Measurements from ENCODE around the gene CNIH1.
"Not testable (repeated sequence)": the region's sequence is repeated elsewhere in the genome, so short reads cannot be mapped to it uniquely, and the experiment has no call there.

The CNIH1 gene

DNA sequence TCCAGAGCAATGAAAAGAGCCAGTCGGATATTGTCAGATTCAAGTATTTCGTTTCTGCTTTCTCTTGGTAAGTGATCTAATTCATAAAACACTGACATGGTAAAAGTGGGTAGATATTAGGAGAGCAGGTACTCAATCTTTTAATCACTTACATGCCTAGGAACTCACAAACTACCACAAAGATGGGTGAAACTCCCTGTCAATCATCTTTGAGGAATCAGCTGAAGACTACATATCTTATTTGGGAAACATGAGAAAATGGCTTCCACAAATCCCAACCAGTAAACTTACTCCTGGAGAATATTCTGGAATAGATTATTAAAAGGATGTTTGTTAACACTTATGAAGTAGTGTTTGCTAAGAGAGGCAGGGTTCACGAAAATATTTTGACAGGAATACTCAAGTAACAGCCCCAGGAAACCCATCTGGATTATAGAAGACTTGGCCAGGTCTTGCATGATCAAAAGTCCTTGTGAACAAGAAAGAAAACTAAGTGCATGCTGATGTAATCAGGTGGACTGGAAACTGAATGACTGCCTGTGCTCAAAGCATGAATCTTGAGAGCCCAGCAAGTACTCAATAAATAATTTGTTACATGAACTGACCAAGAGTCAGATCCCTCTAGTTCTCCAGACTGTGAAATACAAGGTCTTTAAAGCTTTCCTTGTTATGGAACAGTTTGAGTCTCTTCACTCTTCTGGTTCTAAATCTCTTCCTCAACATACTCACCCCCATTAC is 15.5 kb downstream of the CNIH1 start:
- DNase-seq, result no peak

GRCh38 chr14:54425068-54425467 is 16.1 kb downstream of the CNIH1 start:
- DNase-seq, result no peak

GRCh38 chr14:54424479-54424901 is 16.7 kb downstream of the CNIH1 start:
- DNase-seq, result no peak

DNA sequence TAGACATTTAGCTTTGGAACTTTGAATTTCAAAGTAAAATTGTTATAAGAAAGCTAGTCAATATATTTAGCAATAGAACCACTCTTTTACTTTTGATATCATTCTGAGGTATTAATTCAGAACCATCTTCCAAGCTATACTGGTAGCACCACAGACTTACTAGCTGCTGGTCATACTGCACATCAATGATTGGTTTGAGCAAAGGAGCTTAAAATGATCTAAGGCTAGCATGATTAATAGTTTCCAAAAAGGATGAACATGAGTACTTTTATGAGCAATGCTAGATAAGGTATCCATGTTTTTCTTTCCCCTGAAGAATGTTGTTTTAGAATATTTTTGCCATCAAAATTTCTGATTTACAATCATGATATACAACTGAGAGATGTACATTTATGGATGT is 17.2 kb downstream of the CNIH1 start:
- no peak for DNase-seq

GRCh38 chr14:54420478-54421142 is 20.6 kb downstream of the CNIH1 start:
- DNase-seq, result no peak

GRCh38 chr14:54411371-54411770 is 29.8 kb downstream of the CNIH1 start:
- DNase-seq, result no peak

DNA sequence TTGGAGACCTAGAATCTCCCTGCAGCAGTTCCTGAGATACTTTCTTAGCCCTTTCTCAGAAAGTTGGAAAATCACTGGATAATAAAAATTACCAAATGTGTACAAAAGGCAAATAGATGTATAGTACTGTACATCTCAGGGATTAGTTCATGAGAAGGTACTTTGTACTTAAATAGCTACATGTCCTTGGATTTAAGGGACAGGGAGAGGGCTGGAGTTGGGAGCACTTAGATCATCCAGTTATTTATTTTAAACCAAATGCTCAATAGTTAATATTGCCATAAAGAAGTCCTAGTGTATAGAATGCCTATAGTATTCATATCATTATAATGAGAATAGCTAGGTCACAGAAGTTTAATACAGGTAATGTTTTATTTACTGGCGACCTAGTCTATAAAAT is 31.0 kb downstream of the CNIH1 start:
- DNase-seq, result no peak

DNA sequence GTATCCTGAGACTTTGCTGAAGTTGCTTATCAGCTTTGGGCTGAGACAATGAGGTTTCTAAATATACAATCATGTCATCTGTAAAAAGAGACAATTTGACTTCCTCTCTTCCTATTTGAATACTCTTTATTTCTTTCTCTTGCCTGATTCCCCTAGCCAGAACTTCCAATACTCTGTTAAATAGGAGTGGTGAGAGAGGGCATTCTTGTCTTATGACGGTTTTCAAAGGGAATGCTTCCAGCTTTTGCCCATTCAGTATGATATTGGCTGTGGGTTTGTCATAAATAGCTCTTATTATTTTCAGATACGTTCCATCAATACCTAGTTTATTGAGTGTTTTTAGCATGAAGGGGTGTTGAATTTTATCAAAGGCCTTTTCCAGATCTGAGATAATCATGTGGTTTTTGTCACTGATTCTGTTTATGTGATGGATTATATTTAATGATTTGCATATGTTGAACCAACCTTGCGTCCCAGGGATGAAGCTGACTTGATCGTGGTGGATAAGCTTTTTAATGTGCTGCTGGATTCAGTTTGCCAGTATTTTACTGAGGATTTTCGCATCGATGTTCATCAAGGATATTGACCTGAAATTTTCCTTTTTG is 37.7 kb downstream of the CNIH1 start:
- not testable (repeated sequence) for DNase-seq

DNA sequence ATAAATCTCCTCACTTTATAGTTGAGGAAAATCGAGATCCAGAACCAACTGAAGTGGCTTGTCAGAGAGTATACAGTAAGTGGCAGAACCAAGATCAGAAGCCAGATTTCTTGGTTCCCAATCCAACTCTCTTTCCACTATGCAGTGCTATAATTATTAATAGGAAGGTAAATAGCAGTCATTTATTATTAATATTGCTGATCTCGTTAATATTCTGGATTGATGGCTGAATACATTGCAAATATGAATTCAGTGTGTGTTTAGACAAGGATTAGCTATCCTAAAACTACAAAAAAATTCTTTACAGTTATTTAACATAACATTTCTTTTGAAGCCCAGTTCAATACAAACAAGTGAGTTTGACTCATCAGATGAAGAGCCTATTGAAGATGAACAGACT is 41.6 kb downstream of the CNIH1 start:
- DNase-seq, result no peak

GRCh38 chr14:54396493-54397335 is 44.5 kb downstream of the CNIH1 start, which contains the start of gene CDKN3:
Gene CDKN3 (plus strand): TSS chr14:54397007. CDS start chr14:54397069, 62 bp downstream.
- peak; percentile 92 to 99 (median 95) for DNase-seq

- no peak for DNase-seq
Measured at GRCh38 chr14:54396183-54396492, 45.0 kb downstream of the CNIH1 start.

DNA sequence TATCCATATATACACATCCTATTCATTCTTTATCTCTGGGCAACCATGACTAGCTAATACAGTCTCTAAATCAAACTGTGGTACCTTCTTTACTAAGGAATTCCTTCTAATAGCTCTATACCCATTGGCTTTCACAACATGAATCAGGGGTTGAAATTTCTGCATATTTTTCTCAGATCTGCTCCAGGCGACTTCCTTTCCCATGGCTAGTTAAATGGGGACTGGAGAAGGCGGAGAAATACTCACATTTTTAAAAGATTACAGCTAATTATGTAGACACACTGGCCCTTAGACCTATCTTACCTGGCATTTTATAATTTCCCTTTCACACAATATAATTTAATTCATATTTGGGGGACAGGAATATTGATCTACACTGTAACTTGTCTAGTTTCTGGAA is 45.5 kb downstream of the CNIH1 start:
- DNase-seq, result no peak

GRCh38 chr14:54395284-54395683 is 45.9 kb downstream of the CNIH1 start:
- DNase-seq, result no peak

- no peak for DNase-seq
Measured at GRCh38 chr14:54394596-54394995, 46.6 kb downstream of the CNIH1 start.

- DNase-seq, result not testable (repeated sequence)
Measured at GRCh38 chr14:54392986-54393884, 47.9 kb downstream of the CNIH1 start.

- DNase-seq, result no peak
Measured at GRCh38 chr14:54392131-54392859, 48.9 kb downstream of the CNIH1 start.

DNA sequence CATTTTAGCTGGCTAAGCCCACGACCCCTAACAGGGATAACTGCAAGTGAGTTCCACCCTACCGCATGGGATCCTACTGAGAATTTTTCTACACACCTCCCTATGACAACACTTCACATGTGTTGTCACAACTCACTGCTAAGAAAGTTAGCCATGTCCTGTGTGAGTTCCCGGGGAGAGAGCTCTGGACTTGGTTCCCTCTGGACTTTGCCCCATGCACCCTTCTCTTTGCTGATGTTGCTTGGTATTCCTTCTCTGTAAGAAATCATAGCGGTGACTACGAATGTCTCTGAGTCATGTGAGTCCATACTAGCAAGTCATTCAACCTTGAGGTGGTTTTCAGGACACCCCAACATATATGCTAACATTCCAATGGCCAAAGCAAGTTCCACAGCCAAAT is 53.8 kb downstream of the CNIH1 start:
- no peak for DNase-seq

DNA sequence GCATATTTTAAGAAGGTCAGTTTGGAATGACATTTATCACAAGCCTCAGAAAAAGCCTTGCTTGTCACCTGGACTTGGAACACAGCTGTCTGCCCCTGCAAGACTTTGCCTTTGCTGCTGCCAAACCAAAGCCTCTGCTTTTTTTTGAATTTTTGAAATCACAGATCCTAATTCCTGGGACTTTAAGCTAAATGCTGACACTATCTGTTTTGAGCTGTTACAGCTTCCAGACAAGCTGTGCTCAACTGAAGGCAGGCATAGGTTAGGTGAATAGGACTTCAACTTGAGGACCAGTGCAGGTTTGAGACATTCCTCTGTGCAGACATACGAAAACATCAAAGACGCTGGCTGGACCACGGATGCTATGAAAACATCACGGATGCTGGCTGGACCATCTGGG is 55.6 kb downstream of the CNIH1 start:
- no peak for DNase-seq

DNA sequence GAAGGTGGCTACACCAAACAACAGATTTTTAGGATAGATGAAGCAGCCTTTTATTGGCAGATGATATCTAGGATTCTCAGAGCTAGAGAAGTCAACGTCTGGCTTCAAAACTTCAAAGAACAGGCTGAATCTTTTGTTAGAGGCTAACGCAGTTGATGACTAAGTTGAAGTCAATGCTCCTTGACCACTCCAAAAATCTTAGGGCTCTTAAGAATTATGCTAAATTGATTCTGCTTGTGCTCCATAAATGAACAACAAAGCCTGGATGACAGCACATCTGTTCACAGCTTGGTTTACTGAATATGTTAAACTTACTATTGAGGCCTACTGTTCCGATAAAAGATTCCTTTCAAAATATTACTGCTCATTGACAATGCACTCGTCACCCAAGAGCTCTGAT is 57.3 kb downstream of the CNIH1 start:
- DNase-seq, result no peak

DNA sequence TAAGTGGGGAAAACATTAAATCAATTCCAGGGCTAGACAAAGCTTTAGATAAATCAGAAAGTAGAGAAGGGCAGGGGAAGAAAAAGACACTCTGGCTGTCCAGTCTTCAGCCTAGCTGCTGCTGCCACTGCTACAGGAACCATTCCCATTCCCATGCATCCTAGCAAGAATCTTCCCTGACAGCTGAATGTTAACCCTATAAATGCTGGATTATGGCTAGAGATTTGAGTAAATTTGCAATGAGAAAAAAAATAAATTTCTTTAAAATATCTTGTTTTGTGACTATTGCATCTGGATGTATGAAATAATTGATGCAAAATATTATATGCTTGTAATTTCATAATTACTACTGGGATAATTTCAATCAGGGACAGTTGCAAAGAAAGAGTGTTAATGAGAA is 59.4 kb downstream of the CNIH1 start:
- no peak for DNase-seq

- not testable (repeated sequence) for DNase-seq
Measured at GRCh38 chr14:54380558-54380957, 60.6 kb downstream of the CNIH1 start.
